GM12864 (cell line): ENCODE data around the gene ABCA13.

Source experiments
- DNase-seq: peaks from one replicate; pipeline ENCODE4 v3.0.0-alpha.2; 2011; ENCODE audit warnings: low read depth
- H3K4me3 ChIP-seq: 2 replicates; pipeline ENCODE4 v1.5.1; 2011; ENCODE audit warnings: mild to moderate bottlenecking, low read depth, low read length, control low read depth
- CTCF ChIP-seq: IDR thresholded peaks from 2 replicates; pipeline ENCODE4 v1.5.1; 2011; ENCODE audit warnings: low read depth, mild to moderate bottlenecking, moderate library complexity, low read length, control low read depth, inconsistent platforms; ENCODE audit errors: missing control alignments

ABCA13 gene

GRCh38 chr7:48587475-48587874 is 416.2 kb downstream of the ABCA13 start:
- TF ChIP-seq CTCF = no peak
- H3K4me3 ChIP-seq = no peak overlapping the region
- DNase-seq = no peak

DNA sequence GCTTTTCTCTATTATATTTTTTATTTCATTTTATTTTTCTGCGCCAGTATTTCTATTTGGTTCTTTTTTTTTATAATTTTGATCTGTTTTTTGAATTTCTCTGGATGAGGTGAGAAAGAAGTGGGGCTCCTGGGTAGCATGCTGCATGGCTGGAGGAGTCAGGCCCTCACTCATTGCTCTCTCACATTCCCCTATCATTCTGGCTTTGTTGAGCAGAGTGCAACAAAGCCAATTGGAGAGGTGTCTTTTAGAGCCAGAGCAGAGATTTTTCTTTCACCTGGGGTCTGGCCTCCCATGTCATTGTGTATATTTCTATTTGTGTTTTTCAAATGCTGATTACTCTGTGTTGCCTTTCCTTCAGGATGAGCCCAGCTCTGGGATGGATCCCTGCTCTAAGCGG is 423.1 kb downstream of the ABCA13 start:
- no peak for DNase-seq
- no peak for TF ChIP-seq CTCF
- no peak overlapping the region for H3K4me3 ChIP-seq

- no peak overlapping the region for H3K4me3 ChIP-seq
- TF ChIP-seq CTCF = no peak
- no peak for DNase-seq
Observed at GRCh38 chr7:48595756-48596155, 424.5 kb downstream of the ABCA13 start.

DNA sequence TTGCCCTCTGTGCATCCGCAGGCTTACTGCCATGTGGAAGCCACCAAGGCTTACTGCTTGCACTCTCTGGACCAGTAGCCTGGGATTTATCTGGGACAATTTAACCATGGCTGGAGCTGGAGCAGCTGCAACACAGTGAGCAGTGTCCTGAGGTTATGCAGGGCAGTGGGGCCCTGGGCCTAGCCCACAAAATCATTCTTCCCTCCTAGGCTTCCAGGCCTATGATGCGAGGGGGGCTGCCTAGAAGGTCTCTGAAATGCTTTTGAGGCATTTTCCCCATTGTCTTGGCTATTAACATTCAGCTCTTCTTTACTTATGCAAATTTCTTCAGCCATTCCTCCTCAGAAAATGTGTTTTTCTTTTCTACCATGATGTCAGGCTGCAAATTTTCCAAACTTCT is 439.4 kb downstream of the ABCA13 start:
- no peak for TF ChIP-seq CTCF

DNA sequence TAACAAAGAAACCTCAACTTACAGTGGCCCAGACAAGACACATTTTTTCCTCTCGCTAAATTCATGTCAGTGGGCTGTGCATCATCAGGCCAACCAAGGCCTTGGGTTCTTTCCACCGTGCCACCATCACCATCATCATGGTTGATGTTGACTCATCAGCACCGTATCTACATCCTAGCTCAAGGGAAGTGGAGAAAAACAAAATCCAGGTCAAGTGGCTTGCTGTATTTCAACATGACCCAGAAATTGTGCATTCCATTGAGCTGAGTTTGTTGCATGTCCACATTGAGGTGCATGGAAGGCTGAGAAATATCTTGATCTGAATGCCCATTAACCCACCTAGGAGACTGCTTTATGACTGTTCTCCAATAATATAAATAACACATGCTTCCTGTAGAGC is 440.7 kb downstream of the ABCA13 start:
- TF ChIP-seq CTCF = no peak
- H3K4me3 ChIP-seq = no peak overlapping the region
- DNase-seq = no peak

More for the DNA sequence above, 439.4 kb downstream of the ABCA13 start:
- no peak for DNase-seq
- no peak overlapping the region for H3K4me3 ChIP-seq

GRCh38 chr7:48617508-48617907 is 446.2 kb downstream of the ABCA13 start:
- no peak for DNase-seq
- TF ChIP-seq CTCF = no peak
- no peak overlapping the region for H3K4me3 ChIP-seq

- no peak for DNase-seq
- TF ChIP-seq CTCF = no peak
- no peak overlapping the region for H3K4me3 ChIP-seq
Observed at GRCh38 chr7:48617993-48618392, 446.7 kb downstream of the ABCA13 start.
